Neuron (in vitro differentiated cells): ENCODE measurements around the gene WIPF3.
"Not testable (repeated sequence)": the region's sequence is repeated elsewhere in the genome, so short reads cannot be mapped to it uniquely, and the experiment has no call there.

Experiments
- H2AFZ ChIP-seq: one replicate; pipeline ENCODE4 v1.6.1; 2013; ENCODE audit warnings: low read depth, mild to moderate bottlenecking, inconsistent platforms, low read length, moderate library complexity
- H3K27me3 ChIP-seq: one replicate; pipeline ENCODE4 v1.6.1; 2013; ENCODE audit warnings: low read length; ENCODE audit not compliant: insufficient read depth
- H3K36me3 ChIP-seq: one replicate; pipeline ENCODE4 v1.6.1; 2013; ENCODE audit warnings: low read length; ENCODE audit not compliant: insufficient read depth
- H3K4me1 ChIP-seq: one replicate; pipeline ENCODE4 v1.6.1; 2013; ENCODE audit warnings: low read length; ENCODE audit not compliant: insufficient read depth
- H3K4me3 ChIP-seq: 2 replicates; pipeline ENCODE4 v1.5.1; 2013; ENCODE audit warnings: mild to moderate bottlenecking, low read length, moderate library complexity
- H3K9me3 ChIP-seq: one replicate; pipeline ENCODE4 v1.6.1; 2013; ENCODE audit warnings: low read length

The WIPF3 gene

GRCh38 chr7:29882481-29882880, 76.2 kb downstream of the WIPF3 start:
- H3K36me3 ChIP-seq = no peaks in the 10 kb centered on the region
- H3K27me3 ChIP-seq = peaks cover 20% of the 10 kb centered on the region
- peaks cover 6% of the 10 kb centered on the region for H3K4me1 ChIP-seq
- no peak overlapping the region for H3K4me3 ChIP-seq
- H2AFZ ChIP-seq = no peak overlapping the region
- no peaks in the 10 kb centered on the region for H3K9me3 ChIP-seq

GRCh38 chr7:29883462-29884398, 77.4 kb downstream of the WIPF3 start:
- Histone ChIP-seq H3K4me3 (no peak overlapping the region), H3K4me1 (peaks cover 5% of the 10 kb centered on the region), H3K27me3 (peaks cover 20% of the 10 kb centered on the region), H3K36me3 (no peaks in the 10 kb centered on the region), H2AFZ (no peak overlapping the region), H3K9me3 (no peaks in the 10 kb centered on the region)

- Histone ChIP-seq H3K9me3 (no peaks in the 10 kb centered on the region), H3K4me1 (peaks cover 5% of the 10 kb centered on the region), H3K4me3 (no peak overlapping the region), H3K27me3 (peaks cover 20% of the 10 kb centered on the region), H2AFZ (no peak overlapping the region), H3K36me3 (no peaks in the 10 kb centered on the region)
Measured at GRCh38 chr7:29884399-29885272, 78.3 kb downstream of the WIPF3 start.

GRCh38 chr7:29885626-29886025, 79.3 kb downstream of the WIPF3 start:
- Histone ChIP-seq H3K4me1 (peaks cover 5% of the 10 kb centered on the region), H2AFZ (no peak overlapping the region), H3K4me3 (no peak overlapping the region), H3K27me3 (peaks cover 20% of the 10 kb centered on the region), H3K36me3 (no peaks in the 10 kb centered on the region), H3K9me3 (no peaks in the 10 kb centered on the region)

GRCh38 chr7:29886827-29887226, 80.5 kb downstream of the WIPF3 start:
- Histone ChIP-seq H3K27me3 (peaks cover 20% of the 10 kb centered on the region), H3K9me3 (no peaks in the 10 kb centered on the region), H3K4me1 (peaks cover 2% of the 10 kb centered on the region), H2AFZ (no peak overlapping the region), H3K36me3 (no peaks in the 10 kb centered on the region), H3K4me3 (no peak overlapping the region)

- Histone ChIP-seq H3K9me3 (no peaks in the 10 kb centered on the region), H3K27me3 (peaks cover 15% of the 10 kb centered on the region), H3K36me3 (no peaks in the 10 kb centered on the region), H3K4me3 (no peak overlapping the region), H3K4me1 (peaks cover 1% of the 10 kb centered on the region), H2AFZ (no peak overlapping the region)
Measured at GRCh38 chr7:29888006-29888405, 81.7 kb downstream of the WIPF3 start.

GRCh38 chr7:29889288-29889687, 83.0 kb downstream of the WIPF3 start:
- H2AFZ ChIP-seq = no peak overlapping the region
- H3K36me3 ChIP-seq = no peaks in the 10 kb centered on the region
- H3K4me1 ChIP-seq = peaks cover 13% of the 10 kb centered on the region
- H3K9me3 ChIP-seq = no peaks in the 10 kb centered on the region
- peaks cover 8% of the 10 kb centered on the region for H3K27me3 ChIP-seq
- H3K4me3 ChIP-seq = no peak overlapping the region

DNA sequence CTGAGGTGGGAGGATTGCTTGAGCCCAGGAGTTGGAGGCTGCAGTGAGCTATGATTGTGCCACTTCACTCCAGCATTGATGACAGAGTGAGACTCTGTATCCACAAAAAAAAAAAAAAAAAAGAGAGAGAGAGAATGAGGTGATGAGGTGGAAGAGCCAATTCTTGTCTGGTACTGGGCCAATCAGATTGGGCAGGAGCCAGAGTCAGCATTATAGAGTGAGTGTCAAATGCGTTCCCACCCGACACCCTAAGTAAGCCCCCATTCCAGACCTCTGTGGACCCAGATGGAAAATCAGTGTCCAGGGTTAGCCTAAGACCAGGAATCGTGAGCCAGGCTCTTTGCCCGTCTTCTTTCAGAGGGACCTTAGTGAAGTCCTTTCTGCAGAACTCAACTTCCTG, 83.9 kb downstream of the WIPF3 start:
- no peak overlapping the region for H2AFZ ChIP-seq
- H3K9me3 ChIP-seq = no peaks in the 10 kb centered on the region
- no peaks in the 10 kb centered on the region for H3K36me3 ChIP-seq
- H3K27me3 ChIP-seq = peaks cover 5% of the 10 kb centered on the region
- no peak overlapping the region for H3K4me3 ChIP-seq
- H3K4me1 ChIP-seq = peaks cover 13% of the 10 kb centered on the region

GRCh38 chr7:29890786-29891185, 84.5 kb downstream of the WIPF3 start:
- H3K4me3 ChIP-seq, H3K27me3 ChIP-seq, H2AFZ ChIP-seq, H3K9me3 ChIP-seq, H3K36me3 ChIP-seq: not testable (repeated sequence)
- peaks cover 13% of the 10 kb centered on the region for H3K4me1 ChIP-seq

GRCh38 chr7:29891766-29892165, 85.5 kb downstream of the WIPF3 start:
- Histone ChIP-seq H3K9me3 (no peaks in the 10 kb centered on the region), H3K36me3 (no peaks in the 10 kb centered on the region), H3K27me3 (peaks cover under 1% of the 10 kb centered on the region), H2AFZ (no peak overlapping the region), H3K4me1 (peaks cover 13% of the 10 kb centered on the region), H3K4me3 (no peak overlapping the region)

GRCh38 chr7:29892231-29892630, 85.9 kb downstream of the WIPF3 start:
- no peaks in the 10 kb centered on the region for H3K9me3 ChIP-seq
- peaks cover 13% of the 10 kb centered on the region for H3K4me1 ChIP-seq
- H3K36me3 ChIP-seq = no peaks in the 10 kb centered on the region
- no peak overlapping the region for H2AFZ ChIP-seq
- no peaks in the 10 kb centered on the region for H3K27me3 ChIP-seq
- H3K4me3 ChIP-seq = no peak overlapping the region

GRCh38 chr7:29893351-29893965, 87.2 kb downstream of the WIPF3 start:
- Histone ChIP-seq H3K4me3 (no peak overlapping the region), H2AFZ (no peak overlapping the region), H3K36me3 (no peaks in the 10 kb centered on the region), H3K9me3 (no peaks in the 10 kb centered on the region), H3K4me1 (peaks cover 13% of the 10 kb centered on the region), H3K27me3 (no peaks in the 10 kb centered on the region)

- no peaks in the 10 kb centered on the region for H3K27me3 ChIP-seq
- no peaks in the 10 kb centered on the region for H3K9me3 ChIP-seq
- H3K4me1 ChIP-seq = peaks cover 13% of the 10 kb centered on the region
- no peaks in the 10 kb centered on the region for H3K36me3 ChIP-seq
- no peak overlapping the region for H2AFZ ChIP-seq
- no peak overlapping the region for H3K4me3 ChIP-seq
Measured at GRCh38 chr7:29894256-29894655, 87.9 kb downstream of the WIPF3 start.
